BLaER1 (cell line): Measurements from ENCODE around the gene UACA.
A peak's percentile ranks its signal among the peaks of the same experiment; 100 is the strongest.

ENCODE experiments used
- H3K27ac ChIP-seq: shearing (Covaris generic); formaldehyde crosslinking; 2 replicates; pipeline ENCODE4 v1.8.1; 2022
- H3K27me3 ChIP-seq: shearing (Covaris generic); formaldehyde crosslinking; 2 replicates; pipeline ENCODE4 v1.8.1; 2022
- H3K36me3 ChIP-seq: shearing (Covaris generic); formaldehyde crosslinking; 2 replicates; pipeline ENCODE4 v1.8.1; 2022
- H3K4me1 ChIP-seq: shearing (Covaris generic); formaldehyde crosslinking; 2 replicates; pipeline ENCODE4 v1.8.1; 2022
- H3K4me2 ChIP-seq: shearing (Covaris generic); formaldehyde crosslinking; 2 replicates; pipeline ENCODE4 v1.8.1; 2022
- H3K4me3 ChIP-seq: shearing (Covaris generic); formaldehyde crosslinking; 2 replicates; pipeline ENCODE4 v1.8.1; 2022
- H3K9ac ChIP-seq: shearing (Covaris generic); formaldehyde crosslinking; 2 replicates; pipeline ENCODE4 v1.8.1; 2022
- H3K9me3 ChIP-seq: shearing (Covaris generic); formaldehyde crosslinking; 2 replicates; pipeline ENCODE4 v1.8.1; 2022
- H4K20me1 ChIP-seq: shearing (Covaris generic); formaldehyde crosslinking; 2 replicates; pipeline ENCODE4 v1.8.1; 2022
- Cebpa-rat ChIP-seq: shearing (Covaris generic); IDR thresholded peaks from 2 replicates; pipeline ENCODE4 v1.8.1; 2022

UACA gene

GRCh38 chr15:70615435-70616310, 147.7 kb downstream of the UACA start:
- Histone ChIP-seq H3K9me3 (0 out of 2 replicates have a peak, but pooled peaks cover 3% of the 10 kb centered on the region), H3K27me3 (no peaks in the 10 kb centered on the region), H3K36me3 (no peaks in the 10 kb centered on the region), H3K4me1 (no peaks in the 10 kb centered on the region), H3K4me3 (no peak overlapping the region), H3K27ac (no peak overlapping the region), H4K20me1 (no peaks in the 10 kb centered on the region), H3K4me2 (no peak overlapping the region), H3K9ac (no peak overlapping the region)
- TF ChIP-seq Cebpa-rat, result no peak

GRCh38 chr15:70614221-70614620, 149.1 kb downstream of the UACA start:
- Histone ChIP-seq H3K9ac (no peak overlapping the region), H3K4me3 (no peak overlapping the region), H3K36me3 (no peaks in the 10 kb centered on the region), H3K27ac (no peak overlapping the region), H3K27me3 (no peaks in the 10 kb centered on the region), H3K4me2 (no peak overlapping the region), H3K4me1 (no peaks in the 10 kb centered on the region), H4K20me1 (no peaks in the 10 kb centered on the region), H3K9me3 (0 out of 2 replicates have a peak, but pooled peaks cover 3% of the 10 kb centered on the region)
- TF ChIP-seq Cebpa-rat, result no peak

GRCh38 chr15:70613271-70613670, 150.1 kb downstream of the UACA start:
- H3K27me3 ChIP-seq, result no peaks in the 10 kb centered on the region
- no peak overlapping the region for H3K4me2 ChIP-seq
- H3K4me3 ChIP-seq, result no peak overlapping the region
- H3K9ac ChIP-seq, result no peak overlapping the region
- no peaks in the 10 kb centered on the region for H4K20me1 ChIP-seq
- H3K9me3 ChIP-seq, result 0 out of 2 replicates have a peak, but pooled peaks cover 3% of the 10 kb centered on the region
- TF ChIP-seq Cebpa-rat, result no peak
- no peak overlapping the region for H3K27ac ChIP-seq
- no peaks in the 10 kb centered on the region for H3K36me3 ChIP-seq
- no peaks in the 10 kb centered on the region for H3K4me1 ChIP-seq

- no peak for TF ChIP-seq Cebpa-rat
- Histone ChIP-seq H3K9ac (no peak overlapping the region), H3K4me1 (no peaks in the 10 kb centered on the region), H3K4me3 (no peak overlapping the region), H3K9me3 (0 out of 2 replicates have a peak, but pooled peaks cover 3% of the 10 kb centered on the region), H3K27me3 (no peaks in the 10 kb centered on the region), H3K36me3 (no peaks in the 10 kb centered on the region), H4K20me1 (no peaks in the 10 kb centered on the region), H3K4me2 (no peak overlapping the region), H3K27ac (no peak overlapping the region)
Measured at GRCh38 chr15:70611286-70611685, 152.1 kb downstream of the UACA start.

GRCh38 chr15:70610541-70610940, 152.8 kb downstream of the UACA start:
- Histone ChIP-seq H3K9me3 (0 out of 2 replicates have a peak, but pooled peaks cover 3% of the 10 kb centered on the region), H3K4me1 (no peaks in the 10 kb centered on the region), H3K9ac (no peak overlapping the region), H3K27ac (no peak overlapping the region), H4K20me1 (no peaks in the 10 kb centered on the region), H3K27me3 (no peaks in the 10 kb centered on the region), H3K4me2 (no peak overlapping the region), H3K4me3 (no peak overlapping the region), H3K36me3 (no peaks in the 10 kb centered on the region)
- no peak for TF ChIP-seq Cebpa-rat

GRCh38 chr15:70609889-70610288, 153.5 kb downstream of the UACA start:
- Histone ChIP-seq H3K9ac (no peak overlapping the region), H3K9me3 (0 out of 2 replicates have a peak, but pooled peaks cover 3% of the 10 kb centered on the region), H3K4me2 (no peak overlapping the region), H3K27me3 (no peaks in the 10 kb centered on the region), H3K4me1 (peaks cover 3% of the 10 kb centered on the region), H3K27ac (no peak overlapping the region), H4K20me1 (no peaks in the 10 kb centered on the region), H3K4me3 (no peak overlapping the region), H3K36me3 (no peaks in the 10 kb centered on the region)
- TF ChIP-seq Cebpa-rat, result no peak

- H3K4me2 ChIP-seq, result no peak overlapping the region
- H3K9ac ChIP-seq, result no peak overlapping the region
- H3K4me1 ChIP-seq, result peaks cover 12% of the 10 kb centered on the region
- TF ChIP-seq Cebpa-rat, result no peak
- H4K20me1 ChIP-seq, result no peaks in the 10 kb centered on the region
- no peaks in the 10 kb centered on the region for H3K27me3 ChIP-seq
- H3K36me3 ChIP-seq, result no peaks in the 10 kb centered on the region
- H3K4me3 ChIP-seq, result no peak overlapping the region
- H3K9me3 ChIP-seq, result 0 out of 2 replicates have a peak, but pooled peaks cover 3% of the 10 kb centered on the region
- no peak overlapping the region for H3K27ac ChIP-seq
Measured at GRCh38 chr15:70608144-70608543, 155.2 kb downstream of the UACA start.

GRCh38 chr15:70605606-70606410, 157.6 kb downstream of the UACA start:
- Histone ChIP-seq H3K4me1 (peaks cover 12% of the 10 kb centered on the region), H3K4me2 (no peak overlapping the region), H3K9ac (no peak overlapping the region), H3K36me3 (no peaks in the 10 kb centered on the region), H3K27me3 (no peaks in the 10 kb centered on the region), H3K9me3 (no peaks in the 10 kb centered on the region), H3K4me3 (no peak overlapping the region), H4K20me1 (no peaks in the 10 kb centered on the region), H3K27ac (no peak overlapping the region)
- no peak for TF ChIP-seq Cebpa-rat

- H4K20me1 ChIP-seq, result no peaks in the 10 kb centered on the region
- H3K9me3 ChIP-seq, result peaks cover 4% of the 10 kb centered on the region; the same call in 1 of the 2 replicates
- peaks cover 12% of the 10 kb centered on the region for H3K4me1 ChIP-seq
- no peaks in the 10 kb centered on the region for H3K36me3 ChIP-seq
- no peak for TF ChIP-seq Cebpa-rat
- H3K9ac ChIP-seq, result no peak overlapping the region
- peak overlapping the region; percentile 63 for H3K4me2 ChIP-seq
- no peaks in the 10 kb centered on the region for H3K27me3 ChIP-seq
- no peak overlapping the region for H3K27ac ChIP-seq
- H3K4me3 ChIP-seq, result no peak overlapping the region
Measured at GRCh38 chr15:70604666-70605315, 158.6 kb downstream of the UACA start.
